HL-60 (cell line): Measurements from ENCODE around the gene TOP2B.

ENCODE experiments used
- DNase-seq, 2 experiments: peaks; one replicate each; pipeline ENCODE4 v3.0.0-alpha.2; 2010 to 2020; ENCODE audit warnings: low read depth in 1 of 2, low spot score in 1 of 2
- H3K27ac ChIP-seq: fragments of 250-450 bp; sonication (Bioruptor Pico); replicated peaks from 2 replicates; pipeline ENCODE4 v1.5.1; 2020; ENCODE audit warnings: mild to moderate bottlenecking, moderate library complexity
- H3K27me3 ChIP-seq: fragments of 250-450 bp; sonication (Bioruptor Pico); 2 replicates; pipeline ENCODE4 v1.5.1; 2021; ENCODE audit warnings: mild to moderate bottlenecking, moderate library complexity; ENCODE audit not compliant: insufficient read depth, poor library complexity, severe bottlenecking
- H3K4me3 ChIP-seq: replicated peaks from 2 replicates; pipeline ENCODE4 v1.5.1; 2011; ENCODE audit warnings: mild to moderate bottlenecking, control low read depth, low read length; ENCODE audit not compliant: insufficient read depth
- GABPA ChIP-seq: IDR thresholded peaks from 2 replicates; pipeline ENCODE4 v1.6.1; 2012; ENCODE audit warnings: low read depth
- POLR2AphosphoS5 ChIP-seq: IDR thresholded peaks from 2 replicates; pipeline ENCODE4 v1.6.1; 2012; ENCODE audit warnings: low read depth
- REST ChIP-seq: IDR thresholded peaks from 2 replicates; pipeline ENCODE4 v1.6.1; 2012; ENCODE audit warnings: low read depth; ENCODE audit not compliant: insufficient replicate concordance
- SPI1 ChIP-seq: IDR thresholded peaks from 2 replicates; pipeline ENCODE4 v1.6.1; 2012; ENCODE audit warnings: low read depth, mild to moderate bottlenecking, borderline replicate concordance
- TF ChIP-seq, protein P1 (sequence below): IDR thresholded peaks from one replicate; pipeline ENCODE4 v1.5.1; 2011; ENCODE audit warnings: low read length, control low read depth, inconsistent platforms; ENCODE audit not compliant: insufficient read depth

Gene TOP2B

DNA sequence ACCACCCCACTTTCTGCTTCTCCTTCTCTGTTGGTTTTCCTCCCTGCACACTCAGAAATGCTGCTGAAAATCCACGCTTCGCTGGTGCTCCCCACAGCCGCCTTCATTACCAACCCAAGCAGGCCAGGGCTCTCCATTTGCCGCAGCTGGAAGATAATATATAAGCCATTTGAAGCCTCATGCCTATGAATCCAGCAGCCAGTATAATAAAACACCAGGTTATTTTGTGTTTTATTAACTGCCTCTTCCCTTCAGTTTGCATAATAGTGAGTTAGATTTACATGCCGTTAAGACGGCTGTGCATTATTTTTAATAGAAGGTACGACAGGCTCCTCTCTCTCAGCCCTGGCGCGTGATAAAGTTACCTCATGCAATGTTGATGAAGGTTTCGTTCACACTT lies 86.6 kb downstream of the TOP2B start:
- Histone ChIP-seq H3K27ac (no peak overlapping the region), H3K4me3 (no peak overlapping the region), H3K27me3 (no peaks in the 10 kb centered on the region)
- TF ChIP-seq REST (no peak), SPI1 (no peak), GABPA (no peak)
- TF ChIP-seq, protein P1, sequence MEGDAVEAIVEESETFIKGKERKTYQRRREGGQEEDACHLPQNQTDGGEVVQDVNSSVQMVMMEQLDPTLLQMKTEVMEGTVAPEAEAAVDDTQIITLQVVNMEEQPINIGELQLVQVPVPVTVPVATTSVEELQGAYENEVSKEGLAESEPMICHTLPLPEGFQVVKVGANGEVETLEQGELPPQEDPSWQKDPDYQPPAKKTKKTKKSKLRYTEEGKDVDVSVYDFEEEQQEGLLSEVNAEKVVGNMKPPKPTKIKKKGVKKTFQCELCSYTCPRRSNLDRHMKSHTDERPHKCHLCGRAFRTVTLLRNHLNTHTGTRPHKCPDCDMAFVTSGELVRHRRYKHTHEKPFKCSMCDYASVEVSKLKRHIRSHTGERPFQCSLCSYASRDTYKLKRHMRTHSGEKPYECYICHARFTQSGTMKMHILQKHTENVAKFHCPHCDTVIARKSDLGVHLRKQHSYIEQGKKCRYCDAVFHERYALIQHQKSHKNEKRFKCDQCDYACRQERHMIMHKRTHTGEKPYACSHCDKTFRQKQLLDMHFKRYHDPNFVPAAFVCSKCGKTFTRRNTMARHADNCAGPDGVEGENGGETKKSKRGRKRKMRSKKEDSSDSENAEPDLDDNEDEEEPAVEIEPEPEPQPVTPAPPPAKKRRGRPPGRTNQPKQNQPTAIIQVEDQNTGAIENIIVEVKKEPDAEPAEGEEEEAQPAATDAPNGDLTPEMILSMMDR = no peak
- DNase-seq = no peak

GRCh38 chr3:25576831-25577454 lies 87.8 kb downstream of the TOP2B start:
- no peak overlapping the region for H3K4me3 ChIP-seq
- no peak for DNase-seq
- no peaks in the 10 kb centered on the region for H3K27me3 ChIP-seq
- TF ChIP-seq, protein P1 = no peak
- TF ChIP-seq GABPA (no peak), POLR2AphosphoS5 (no peak), SPI1 (no peak), REST (no peak)
- no peak overlapping the region for H3K27ac ChIP-seq

GRCh38 chr3:25576146-25576545 lies 88.6 kb downstream of the TOP2B start:
- H3K27ac ChIP-seq = no peak overlapping the region
- DNase-seq = no peak
- no peaks in the 10 kb centered on the region for H3K27me3 ChIP-seq
- TF ChIP-seq, protein P1 = no peak
- no peak for TF ChIP-seq REST
- no peak for TF ChIP-seq POLR2AphosphoS5
- no peak for TF ChIP-seq SPI1
- TF ChIP-seq GABPA = no peak
- H3K4me3 ChIP-seq = no peak overlapping the region
